Measurements from ENCODE around the gene POLR3K.
"Not testable (repeated sequence)": the region's sequence is repeated elsewhere in the genome, so short reads cannot be mapped to it uniquely, and the experiment has no call there.

POLR3K gene

GRCh38 chr16:24151-24550, 29.3 kb downstream of the POLR3K start:
- in situ Hi-C loops (cut with MboI; ENCODE audit: low sequenced_read_pairs), result not testable (repeated sequence)

DNA sequence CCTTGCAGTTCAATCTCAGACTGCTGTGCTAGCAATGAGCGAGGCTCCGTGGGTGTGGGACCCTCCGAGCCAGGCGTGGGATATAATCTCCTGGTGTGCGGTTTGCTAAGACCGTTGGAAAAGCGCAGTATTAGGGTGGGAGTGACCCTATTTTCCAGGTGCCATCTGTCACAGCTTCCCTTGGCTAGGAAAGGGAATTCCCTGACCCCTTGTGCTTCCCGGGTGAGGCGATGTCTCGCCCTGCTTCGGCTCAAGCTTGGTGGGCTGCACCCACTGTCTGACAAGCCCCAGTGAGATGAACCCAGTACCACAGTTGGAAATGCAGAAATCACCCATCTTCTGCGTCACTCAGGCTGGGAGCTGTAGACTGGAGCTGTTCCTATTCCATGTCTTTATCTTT, 32.5 kb downstream of the POLR3K start:
- in situ Hi-C loops (cut with MboI; ENCODE audit: low sequenced_read_pairs), result not testable (repeated sequence)

- in situ Hi-C loops (cut with MboI; ENCODE audit: low sequenced_read_pairs), result not testable (repeated sequence)
Observed at GRCh38 chr16:17062-17765, 36.2 kb downstream of the POLR3K start.

- in situ Hi-C loops (cut with MboI; ENCODE audit: low sequenced_read_pairs), result not testable (repeated sequence)
Observed at GRCh38 chr16:10772-11171, 42.6 kb downstream of the POLR3K start.

- in situ Hi-C loops (cut with MboI; ENCODE audit: low sequenced_read_pairs), result no loop called here
Observed at GRCh38 chr16:9903-10665, 43.3 kb downstream of the POLR3K start.

All from hTERT RPE-1 (cell line).